Transverse colon (tissue), 3 donors: ENCODE results near the gene RASGEF1C.

ENCODE experiments used
- EP300 ChIP-seq: sonication (generic); formaldehyde crosslinking; IDR thresholded peaks from one replicate; pipeline ENCODE4 v1.6.1; 2017; ENCODE audit warnings: antibody characterized with exemption, low read depth
- POLR2A ChIP-seq: fragments of 450-650 bp; IDR thresholded peaks from one replicate; pipeline ENCODE4 v1.6.1; 2016; ENCODE audit warnings: antibody characterized with exemption, mild to moderate bottlenecking, moderate library complexity
- TF ChIP-seq, protein P1 (sequence below), 5 experiments: fragments of 200-600 bp in 3 of 5; fragments of 450-650 bp in 2 of 5; sonication (generic) in 3 of 5; IDR thresholded peaks; 1 replicate in 2 of 5; 2 replicates in 3 of 5; pipeline ENCODE4 v1.5.1; 2016 to 2017; ENCODE audit warnings: antibody characterized with exemption in 5 of 5, inconsistent platforms in 3 of 5, mild to moderate bottlenecking in 2 of 5, moderate library complexity in 1 of 5

GRCh38 chr5:180208038-180208434 lies 975 bp downstream of the RASGEF1C start:
- TF ChIP-seq, protein P1, sequence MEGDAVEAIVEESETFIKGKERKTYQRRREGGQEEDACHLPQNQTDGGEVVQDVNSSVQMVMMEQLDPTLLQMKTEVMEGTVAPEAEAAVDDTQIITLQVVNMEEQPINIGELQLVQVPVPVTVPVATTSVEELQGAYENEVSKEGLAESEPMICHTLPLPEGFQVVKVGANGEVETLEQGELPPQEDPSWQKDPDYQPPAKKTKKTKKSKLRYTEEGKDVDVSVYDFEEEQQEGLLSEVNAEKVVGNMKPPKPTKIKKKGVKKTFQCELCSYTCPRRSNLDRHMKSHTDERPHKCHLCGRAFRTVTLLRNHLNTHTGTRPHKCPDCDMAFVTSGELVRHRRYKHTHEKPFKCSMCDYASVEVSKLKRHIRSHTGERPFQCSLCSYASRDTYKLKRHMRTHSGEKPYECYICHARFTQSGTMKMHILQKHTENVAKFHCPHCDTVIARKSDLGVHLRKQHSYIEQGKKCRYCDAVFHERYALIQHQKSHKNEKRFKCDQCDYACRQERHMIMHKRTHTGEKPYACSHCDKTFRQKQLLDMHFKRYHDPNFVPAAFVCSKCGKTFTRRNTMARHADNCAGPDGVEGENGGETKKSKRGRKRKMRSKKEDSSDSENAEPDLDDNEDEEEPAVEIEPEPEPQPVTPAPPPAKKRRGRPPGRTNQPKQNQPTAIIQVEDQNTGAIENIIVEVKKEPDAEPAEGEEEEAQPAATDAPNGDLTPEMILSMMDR (IDR thresholded peaks at IDR 0.05), result no peak
- TF ChIP-seq POLR2A (no peak), EP300 (no peak)
